Uterus (tissue), 2 donors: ENCODE measurements around the gene SLC4A4.

Experiments used
- POLR2A ChIP-seq, 2 donors: fragments of 450-650 bp; IDR thresholded peaks; one replicate each; pipeline ENCODE4 v1.6.1; 2016; ENCODE audit warnings: antibody characterized with exemption in 2 of 2, mild to moderate bottlenecking in 1 of 2, moderate library complexity in 1 of 2
- TF ChIP-seq, protein P1 (sequence below), 4 experiments: fragments of 200-600 bp in 2 of 4; fragments of 450-650 bp in 2 of 4; sonication (generic) in 2 of 4; IDR thresholded peaks; one replicate each; pipeline ENCODE4 v1.5.1; 2016 to 2019; ENCODE audit warnings: antibody characterized with exemption in 4 of 4, mild to moderate bottlenecking in 2 of 4, moderate library complexity in 1 of 4

DNA sequence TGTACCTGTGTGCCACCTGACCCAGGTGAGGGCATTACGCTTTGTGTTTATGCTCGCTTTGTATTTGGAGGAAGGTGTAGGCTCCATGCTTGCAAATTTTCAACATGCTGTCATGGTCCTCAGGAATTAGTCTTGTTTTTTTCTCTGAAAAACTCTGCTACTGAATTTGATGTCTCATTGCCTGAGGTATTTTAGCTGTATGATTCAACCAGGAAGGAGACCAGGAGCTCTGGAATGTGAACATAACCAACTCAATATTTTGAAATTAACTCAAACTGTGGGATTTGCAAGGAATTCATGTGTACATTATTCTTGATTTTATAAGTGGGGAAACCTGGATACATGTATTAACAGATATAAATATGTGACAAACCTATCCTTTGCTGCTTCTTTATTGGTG, 134.1 kb downstream of the SLC4A4 start:
- TF ChIP-seq, protein P1, sequence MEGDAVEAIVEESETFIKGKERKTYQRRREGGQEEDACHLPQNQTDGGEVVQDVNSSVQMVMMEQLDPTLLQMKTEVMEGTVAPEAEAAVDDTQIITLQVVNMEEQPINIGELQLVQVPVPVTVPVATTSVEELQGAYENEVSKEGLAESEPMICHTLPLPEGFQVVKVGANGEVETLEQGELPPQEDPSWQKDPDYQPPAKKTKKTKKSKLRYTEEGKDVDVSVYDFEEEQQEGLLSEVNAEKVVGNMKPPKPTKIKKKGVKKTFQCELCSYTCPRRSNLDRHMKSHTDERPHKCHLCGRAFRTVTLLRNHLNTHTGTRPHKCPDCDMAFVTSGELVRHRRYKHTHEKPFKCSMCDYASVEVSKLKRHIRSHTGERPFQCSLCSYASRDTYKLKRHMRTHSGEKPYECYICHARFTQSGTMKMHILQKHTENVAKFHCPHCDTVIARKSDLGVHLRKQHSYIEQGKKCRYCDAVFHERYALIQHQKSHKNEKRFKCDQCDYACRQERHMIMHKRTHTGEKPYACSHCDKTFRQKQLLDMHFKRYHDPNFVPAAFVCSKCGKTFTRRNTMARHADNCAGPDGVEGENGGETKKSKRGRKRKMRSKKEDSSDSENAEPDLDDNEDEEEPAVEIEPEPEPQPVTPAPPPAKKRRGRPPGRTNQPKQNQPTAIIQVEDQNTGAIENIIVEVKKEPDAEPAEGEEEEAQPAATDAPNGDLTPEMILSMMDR (IDR thresholded peaks at IDR 0.05) = no peak
- TF ChIP-seq POLR2A (IDR thresholded peaks at IDR 0.05) = no peak
